NK-92 (cell line): ENCODE measurements around the gene RNF223.
"Not testable (repeated sequence)": the region's sequence is repeated elsewhere in the genome, so short reads cannot be mapped to it uniquely, and the experiment has no call there.

Experiments used
- DNase-seq: peaks from one replicate; lab custom pipeline; 2025; ENCODE audit not compliant: unreplicated experiment; lab: John Stamatoyannopoulos, UW

The RNF223 gene

DNA sequence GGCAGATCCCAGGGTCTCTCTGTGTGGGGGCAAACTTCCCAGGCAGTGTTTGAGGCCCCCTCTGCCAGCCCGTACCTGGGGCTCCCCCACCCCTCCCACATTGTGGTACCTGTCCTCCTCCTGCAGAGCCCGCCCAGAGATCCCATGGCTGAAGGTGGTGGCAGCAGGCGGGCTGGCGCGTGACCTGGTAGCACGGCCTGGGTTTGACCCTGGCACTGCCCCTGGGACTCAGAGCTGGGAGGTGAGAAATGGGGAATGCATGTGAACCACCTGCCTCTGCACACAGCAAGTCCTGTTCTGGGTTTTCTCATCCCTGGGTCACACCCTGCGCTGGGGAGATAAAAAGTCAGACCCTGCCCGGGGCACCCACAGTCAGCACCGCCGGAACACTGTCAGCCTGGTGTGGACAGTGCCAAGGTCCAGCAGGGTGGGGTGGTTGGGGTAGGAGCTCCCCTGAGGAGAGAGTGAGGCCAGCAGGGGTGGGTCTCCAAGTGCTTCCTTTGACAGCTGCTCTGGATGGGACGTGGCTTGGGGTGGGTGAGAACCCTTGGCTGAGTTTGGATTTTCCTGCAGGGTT is 42.4 kb downstream of the RNF223 start:
- DNase-seq, result no peak

- not testable (repeated sequence) for DNase-seq
Measured at GRCh38 chr1:1030867-1031658, 43.0 kb downstream of the RNF223 start.

- DNase-seq, result no peak
Measured at GRCh38 chr1:1027791-1028190, 46.3 kb downstream of the RNF223 start.

GRCh38 chr1:1026599-1027413 is 47.3 kb downstream of the RNF223 start:
- no peak for DNase-seq

- DNase-seq, result no peak
Measured at GRCh38 chr1:1025730-1026129, 48.4 kb downstream of the RNF223 start.

DNA sequence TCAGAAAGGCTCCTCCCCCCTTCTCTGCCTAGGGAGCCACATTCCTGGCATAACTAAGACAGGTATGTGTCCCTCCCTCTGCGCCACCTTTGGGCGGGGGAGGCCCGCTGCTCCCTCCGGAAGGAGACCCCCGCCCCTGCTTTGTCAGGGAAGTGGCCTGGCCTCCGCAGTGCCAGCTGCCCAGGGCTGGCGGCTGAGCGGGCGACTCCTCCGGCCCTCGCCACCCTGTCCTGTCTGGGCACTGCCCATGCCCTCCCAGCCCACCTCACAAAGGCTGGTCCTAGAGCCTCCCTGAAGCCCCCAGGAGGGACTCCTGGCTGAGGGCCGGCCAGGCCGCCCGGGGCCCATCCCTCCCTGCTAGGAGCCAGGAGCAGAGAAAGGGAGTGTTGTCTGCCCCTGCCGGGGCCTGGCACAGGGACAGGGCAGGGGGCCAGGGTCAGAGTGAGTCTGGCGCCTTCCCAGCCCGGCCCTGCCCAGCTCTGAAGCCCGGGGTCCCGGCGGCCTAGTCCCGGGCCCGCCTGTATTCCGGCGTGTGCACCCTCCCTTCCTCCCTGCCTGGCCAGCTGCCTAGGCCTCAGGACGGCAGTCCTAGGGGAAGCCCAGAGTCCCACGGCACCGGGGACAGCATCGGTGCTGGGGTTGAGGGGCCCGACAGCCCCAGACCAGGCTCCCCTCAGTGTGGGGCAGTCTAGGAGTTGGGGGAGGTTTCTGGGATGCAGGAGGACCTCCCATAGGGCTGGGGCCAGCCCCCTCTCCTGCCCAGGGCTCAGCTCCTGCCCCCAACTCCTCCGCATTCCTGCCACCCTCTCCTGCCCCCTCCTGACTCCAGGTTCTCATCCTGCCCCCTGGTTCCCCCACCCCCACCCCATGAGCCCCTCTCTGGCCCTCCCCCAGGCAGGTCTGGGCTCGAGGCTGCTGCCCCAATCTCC is 49.1 kb downstream of the RNF223 start:
- no peak for DNase-seq

DNA sequence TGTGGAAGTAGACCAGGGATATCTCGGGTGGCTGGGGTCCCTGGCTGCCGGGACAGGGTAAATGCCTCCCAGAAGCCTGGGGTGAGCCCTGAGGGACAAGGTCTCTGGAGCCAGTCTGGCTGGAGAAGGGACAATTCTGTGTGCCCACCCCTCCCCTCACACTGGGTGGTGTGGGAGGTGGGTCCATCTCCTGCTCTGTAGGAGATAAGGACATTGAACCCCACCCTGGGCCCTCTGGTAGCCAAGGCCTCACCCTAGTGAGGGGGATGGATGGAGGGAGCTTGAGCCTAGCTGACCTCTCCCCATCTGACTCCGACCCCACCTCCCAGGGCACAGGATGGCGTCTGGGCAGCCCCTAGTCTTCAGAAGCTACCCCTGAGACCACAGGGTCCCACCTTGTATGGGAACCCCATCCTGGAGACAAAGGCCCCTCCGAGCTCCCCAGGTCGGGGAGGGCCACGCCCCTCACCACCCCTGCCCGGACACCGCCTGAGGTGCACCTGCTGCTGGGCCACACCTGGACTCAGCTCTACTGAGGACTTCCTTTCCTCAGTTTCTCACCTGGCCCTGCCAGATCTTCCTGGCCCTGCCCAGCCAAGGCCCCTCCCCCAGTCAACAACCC is 49.8 kb downstream of the RNF223 start:
- no peak for DNase-seq

DNA sequence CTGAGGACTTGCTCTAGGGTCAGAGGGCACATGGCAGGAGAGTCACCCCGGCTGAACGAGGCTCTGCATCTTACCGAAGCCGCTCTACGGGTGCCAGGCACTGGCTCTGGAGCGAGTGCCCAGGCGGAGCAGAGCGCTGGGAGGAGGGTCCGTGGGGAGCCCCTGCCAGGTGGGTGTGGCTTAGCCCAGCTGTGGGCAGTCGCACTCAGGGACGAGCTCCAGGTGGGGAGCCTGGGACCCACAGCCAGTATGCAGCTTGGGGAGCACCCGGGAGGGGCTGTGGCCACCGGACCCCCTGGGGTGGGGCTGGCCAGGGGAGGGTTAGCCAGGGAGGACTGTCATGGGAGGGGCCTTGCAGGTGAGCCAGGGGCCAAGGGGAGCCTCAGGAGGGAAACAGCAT is 50.4 kb downstream of the RNF223 start:
- no peak for DNase-seq

DNA sequence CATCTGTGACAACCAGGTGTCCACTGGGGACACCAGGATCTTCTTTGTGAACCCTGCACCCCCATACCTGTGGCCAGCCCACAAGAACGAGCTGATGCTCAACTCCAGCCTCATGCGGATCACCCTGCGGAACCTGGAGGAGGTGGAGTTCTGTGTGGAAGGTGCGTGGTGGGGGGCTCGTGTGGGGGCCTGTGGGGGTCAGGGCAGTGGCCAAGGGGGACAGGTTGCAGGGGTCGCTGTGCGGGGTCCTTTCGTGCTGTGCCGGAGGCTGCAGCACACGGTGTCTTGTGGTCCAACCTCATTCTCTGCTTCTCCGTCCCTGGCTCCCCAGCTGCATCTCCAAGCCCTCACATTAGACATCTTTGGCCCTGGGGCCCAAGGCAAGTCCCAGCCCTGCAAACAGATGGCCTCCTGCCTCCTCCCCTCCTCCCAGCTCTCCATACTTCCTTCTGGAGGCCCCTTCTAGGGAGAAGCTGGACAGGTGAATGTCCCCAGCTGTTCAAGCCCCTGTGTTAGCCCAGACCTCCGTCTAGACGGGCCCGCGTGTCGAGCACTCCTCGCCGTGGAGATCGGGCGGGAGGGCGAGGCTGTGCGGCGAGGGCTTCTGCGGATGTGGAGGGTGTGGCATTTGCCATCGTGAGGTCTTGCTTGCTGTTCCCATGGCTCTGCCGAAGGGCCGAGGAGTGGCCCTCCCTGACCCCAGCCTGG is 51.6 kb downstream of the RNF223 start:
- no peak for DNase-seq

DNA sequence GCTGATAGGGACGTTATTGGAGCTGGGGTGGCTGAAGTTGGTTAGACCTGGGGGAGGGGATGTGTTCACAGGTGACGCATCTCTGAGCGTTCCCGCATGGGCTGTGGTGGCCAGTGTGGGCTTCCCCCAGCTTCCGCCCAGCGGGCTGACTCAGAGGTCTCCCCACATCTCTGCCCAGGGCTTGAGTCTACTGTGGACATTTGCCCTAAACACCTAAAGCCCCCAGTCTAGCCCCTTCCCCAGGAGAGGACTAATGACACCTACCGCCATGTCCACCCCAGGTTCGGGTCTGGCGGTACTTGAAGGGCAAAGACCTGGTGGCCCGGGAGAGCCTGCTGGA is 52.2 kb downstream of the RNF223 start:
- no peak for DNase-seq

DNA sequence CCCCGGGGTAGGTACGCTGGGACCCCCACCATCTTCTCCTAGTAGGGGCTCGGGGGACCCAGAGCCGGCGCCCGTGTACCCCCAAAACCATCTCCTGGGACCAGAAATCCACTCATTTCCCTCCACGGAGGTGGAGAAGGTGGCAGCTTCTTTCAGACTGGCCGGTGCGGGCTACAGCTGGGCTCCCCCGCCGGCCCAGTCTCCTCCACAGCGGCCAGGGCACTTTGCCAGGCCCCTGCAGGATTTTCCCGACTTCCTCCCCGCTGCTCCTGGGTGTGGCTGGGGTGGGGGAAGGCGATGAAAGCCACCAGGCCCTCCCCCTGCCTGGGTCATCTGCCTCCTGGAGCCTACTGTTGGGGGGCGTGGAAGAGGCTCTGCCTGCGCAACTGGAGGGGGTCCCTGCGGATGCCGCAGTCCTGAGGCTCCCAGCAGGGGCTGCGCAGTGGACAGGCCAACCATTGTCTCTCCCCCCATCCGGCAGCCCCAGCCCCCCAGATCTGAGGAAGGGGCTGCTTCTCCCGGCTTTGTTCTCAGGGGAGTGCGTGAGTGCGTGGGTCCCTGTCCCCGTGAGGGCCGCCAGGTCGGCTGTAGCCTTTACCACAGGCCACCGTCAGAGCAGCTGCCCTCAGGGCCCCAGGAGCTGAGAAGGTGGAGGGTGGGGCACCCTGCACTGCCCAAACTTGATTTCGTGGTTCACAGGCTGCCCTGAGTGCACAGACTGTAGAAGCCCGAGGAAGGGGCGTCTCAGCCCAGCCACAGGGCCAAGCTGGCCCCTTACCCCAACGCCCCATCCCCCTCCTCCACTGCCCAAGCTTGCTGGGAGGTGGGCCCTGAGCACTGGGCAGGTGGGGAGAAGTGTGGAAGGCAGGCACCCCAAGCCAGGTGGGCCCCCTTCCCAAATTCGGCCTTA is 52.8 kb downstream of the RNF223 start:
- DNase-seq, result no peak
